ENCODE data around the gene SORD.
"Not testable (repeated sequence)": the region's sequence is repeated elsewhere in the genome, so short reads cannot be mapped to it uniquely, and the experiment has no call there.

SORD gene

GRCh38 chr15:45062301-45062700 is 39.3 kb downstream of the SORD start:
- DNase-seq (ENCODE audit: low spot score) = not testable (repeated sequence)

GRCh38 chr15:45064386-45064785 is 41.4 kb downstream of the SORD start:
- no peak for DNase-seq (ENCODE audit: low spot score)

GRCh38 chr15:45069942-45070360 is 47.0 kb downstream of the SORD start:
- not testable (repeated sequence) for DNase-seq (ENCODE audit: low spot score)

- not testable (repeated sequence) for DNase-seq (ENCODE audit: low spot score)
These were observed 50.6 kb downstream of the SORD start for GRCh38 chr15:45073602-45074001.

GRCh38 chr15:45075440-45076320 is 52.7 kb downstream of the SORD start:
- not testable (repeated sequence) for DNase-seq (ENCODE audit: low spot score)

- DNase-seq (ENCODE audit: low spot score) = not testable (repeated sequence)
These were observed 54.4 kb downstream of the SORD start for GRCh38 chr15:45077391-45077790.

GRCh38 chr15:45079201-45079600 is 56.2 kb downstream of the SORD start:
- DNase-seq (ENCODE audit: low spot score) = not testable (repeated sequence)

- DNase-seq (ENCODE audit: low spot score) = not testable (repeated sequence)
These were observed 56.7 kb downstream of the SORD start for GRCh38 chr15:45079628-45080246.

GRCh38 chr15:45080593-45080992 is 57.6 kb downstream of the SORD start:
- DNase-seq (ENCODE audit: low spot score) = not testable (repeated sequence)

GRCh38 chr15:45082412-45082811 is 59.4 kb downstream of the SORD start:
- not testable (repeated sequence) for DNase-seq (ENCODE audit: low spot score)

GRCh38 chr15:45083223-45083622 is 60.2 kb downstream of the SORD start:
- DNase-seq (ENCODE audit: low spot score) = no peak

- DNase-seq (ENCODE audit: low spot score) = no peak
These were observed 61.2 kb downstream of the SORD start for GRCh38 chr15:45084163-45084562.

- no peak for DNase-seq (ENCODE audit: low spot score)
These were observed 64.5 kb downstream of the SORD start for GRCh38 chr15:45087513-45087912.

GRCh38 chr15:45088801-45089711 is 66.1 kb downstream of the SORD start:
- no peak for DNase-seq (ENCODE audit: low spot score)

- DNase-seq (ENCODE audit: low spot score) = no peak
These were observed 66.8 kb downstream of the SORD start for GRCh38 chr15:45089712-45090373.

- DNase-seq (ENCODE audit: low spot score) = no peak
These were observed 68.2 kb downstream of the SORD start for GRCh38 chr15:45091161-45091560.

GRCh38 chr15:45091576-45091975 is 68.6 kb downstream of the SORD start:
- DNase-seq (ENCODE audit: low spot score) = no peak

- no peak for DNase-seq (ENCODE audit: low spot score)
These were observed 70.0 kb downstream of the SORD start for GRCh38 chr15:45093013-45093412.

- DNase-seq (ENCODE audit: low spot score) = no peak
These were observed 70.8 kb downstream of the SORD start for GRCh38 chr15:45093622-45094357.

GRCh38 chr15:45094358-45094730 is 71.3 kb downstream of the SORD start:
- DNase-seq (ENCODE audit: low spot score) = no peak

- no peak for DNase-seq (ENCODE audit: low spot score)
These were observed 72.7 kb downstream of the SORD start for GRCh38 chr15:45095661-45096060.

Data from HuH-7.5 (cell line).